NCI-H146 treated with DMSO at 0.1 percent for 48 hours (cell line): ENCODE results near the gene CERCAM.

Experiments used
- DNase-seq: peaks from one replicate; lab custom pipeline; 2025; ENCODE audit not compliant: unreplicated experiment; lab: John Stamatoyannopoulos, UW

CERCAM gene, protein sequence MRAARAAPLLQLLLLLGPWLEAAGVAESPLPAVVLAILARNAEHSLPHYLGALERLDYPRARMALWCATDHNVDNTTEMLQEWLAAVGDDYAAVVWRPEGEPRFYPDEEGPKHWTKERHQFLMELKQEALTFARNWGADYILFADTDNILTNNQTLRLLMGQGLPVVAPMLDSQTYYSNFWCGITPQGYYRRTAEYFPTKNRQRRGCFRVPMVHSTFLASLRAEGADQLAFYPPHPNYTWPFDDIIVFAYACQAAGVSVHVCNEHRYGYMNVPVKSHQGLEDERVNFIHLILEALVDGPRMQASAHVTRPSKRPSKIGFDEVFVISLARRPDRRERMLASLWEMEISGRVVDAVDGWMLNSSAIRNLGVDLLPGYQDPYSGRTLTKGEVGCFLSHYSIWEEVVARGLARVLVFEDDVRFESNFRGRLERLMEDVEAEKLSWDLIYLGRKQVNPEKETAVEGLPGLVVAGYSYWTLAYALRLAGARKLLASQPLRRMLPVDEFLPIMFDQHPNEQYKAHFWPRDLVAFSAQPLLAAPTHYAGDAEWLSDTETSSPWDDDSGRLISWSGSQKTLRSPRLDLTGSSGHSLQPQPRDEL

DNA sequence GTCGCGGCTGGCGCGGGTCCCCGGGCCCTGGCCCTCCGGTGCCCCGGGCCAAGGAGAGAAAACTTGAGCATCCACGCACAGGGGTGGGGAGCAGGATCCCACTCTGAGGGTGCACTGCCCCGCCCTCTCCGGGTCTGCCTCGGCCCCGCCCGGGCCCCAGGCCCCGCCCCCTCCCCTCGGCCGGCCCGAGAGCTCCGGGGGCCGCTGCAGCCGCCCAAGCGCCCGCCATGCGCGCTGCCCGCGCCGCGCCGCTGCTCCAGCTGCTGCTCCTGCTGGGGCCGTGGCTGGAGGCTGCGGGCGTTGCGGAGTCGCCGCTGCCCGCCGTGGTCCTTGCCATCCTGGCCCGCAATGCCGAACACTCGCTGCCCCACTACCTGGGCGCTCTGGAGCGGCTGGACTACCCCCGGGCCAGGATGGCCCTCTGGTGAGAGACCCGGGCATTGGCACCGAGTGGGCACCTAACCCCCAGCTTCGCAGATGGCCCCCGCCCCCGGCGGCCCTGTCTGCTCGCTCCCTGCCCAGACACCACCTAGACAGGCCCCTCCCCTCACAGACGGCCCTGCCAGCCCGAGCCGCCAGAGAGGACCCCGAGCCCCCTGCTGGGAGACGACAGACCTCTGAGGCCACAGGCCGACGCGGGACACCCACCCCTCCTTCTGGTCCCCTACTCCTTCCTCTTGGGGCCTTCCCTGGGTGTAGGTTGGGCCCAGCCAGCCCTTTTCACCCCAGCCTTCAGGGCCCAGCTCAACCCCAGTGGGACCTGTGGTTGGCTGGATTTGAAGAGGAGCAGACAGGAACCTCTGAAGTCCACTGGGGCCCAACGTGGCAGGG, at the start of gene CERCAM:
TSS of gene CERCAM (plus strand) at position 207 of the 831 bp plus-strand sequence. CDS start at position 228, 21 bp downstream.
- DNase-seq = no peak

DNA sequence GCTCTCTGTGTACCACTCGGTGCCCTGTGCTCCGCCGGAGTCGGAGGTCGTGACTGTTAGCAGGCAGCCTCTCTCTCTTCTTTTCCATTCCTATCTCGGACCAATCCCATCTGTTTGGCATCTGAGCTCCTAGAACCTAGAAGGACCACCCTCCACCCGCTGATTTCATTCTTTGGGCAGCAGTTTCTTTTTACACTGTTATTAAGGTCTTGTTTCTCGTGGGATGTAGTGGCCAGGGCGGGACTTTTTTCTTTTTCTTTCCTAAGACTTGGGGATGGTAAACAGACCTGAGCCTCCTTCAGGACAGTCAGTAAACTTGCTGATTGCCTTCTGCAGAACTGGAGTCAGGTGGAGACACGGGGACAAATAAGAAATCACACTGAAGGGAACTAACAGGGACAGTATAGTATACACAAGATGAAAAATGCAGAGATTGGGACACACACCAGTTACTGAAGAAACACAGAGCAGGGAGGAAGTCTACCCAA, 49.0 kb upstream of the CERCAM start:
- no peak for DNase-seq

DNA sequence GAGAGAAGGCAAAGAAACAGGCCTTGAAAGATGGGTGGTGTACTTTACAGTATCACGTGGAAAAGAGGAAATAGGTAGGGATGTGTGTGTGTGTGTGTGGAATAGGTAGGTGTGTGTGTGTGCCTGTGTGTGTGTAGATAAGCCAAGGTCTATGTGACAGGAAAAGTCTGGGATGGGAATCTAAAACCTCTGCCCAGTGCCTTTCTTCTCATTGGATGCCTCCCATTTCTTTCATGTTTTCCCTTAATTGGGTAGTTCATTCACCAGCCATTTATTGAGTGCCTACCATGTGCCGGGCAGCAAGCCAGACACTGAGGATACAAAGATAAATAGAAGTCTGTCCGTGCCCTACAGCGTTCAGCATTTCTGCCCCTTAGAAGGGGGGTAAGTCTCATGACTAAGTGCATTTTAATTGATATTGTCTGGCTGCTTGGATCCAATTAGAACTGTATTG, 48.4 kb upstream of the CERCAM start:
- no peak for DNase-seq

DNA sequence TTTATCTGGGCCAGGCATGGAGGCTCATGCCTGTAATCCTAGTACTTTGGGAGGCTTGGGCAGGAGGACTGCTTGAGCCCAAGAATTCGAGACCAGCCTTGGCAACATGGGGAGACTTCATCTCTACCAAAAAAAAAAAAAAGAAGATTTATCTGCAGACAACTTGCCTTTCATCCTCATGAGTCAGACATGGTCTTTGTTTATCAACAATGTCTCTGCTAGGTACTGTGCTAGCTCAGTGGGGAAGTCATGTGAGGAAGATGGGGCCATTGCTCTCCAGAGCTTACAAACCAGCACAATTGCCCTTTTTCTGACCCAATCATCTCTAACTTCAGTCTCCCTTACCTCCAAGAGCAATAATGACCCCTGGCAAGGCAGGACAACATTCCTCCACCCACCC, 47.9 kb upstream of the CERCAM start:
- DNase-seq = no peak

DNA sequence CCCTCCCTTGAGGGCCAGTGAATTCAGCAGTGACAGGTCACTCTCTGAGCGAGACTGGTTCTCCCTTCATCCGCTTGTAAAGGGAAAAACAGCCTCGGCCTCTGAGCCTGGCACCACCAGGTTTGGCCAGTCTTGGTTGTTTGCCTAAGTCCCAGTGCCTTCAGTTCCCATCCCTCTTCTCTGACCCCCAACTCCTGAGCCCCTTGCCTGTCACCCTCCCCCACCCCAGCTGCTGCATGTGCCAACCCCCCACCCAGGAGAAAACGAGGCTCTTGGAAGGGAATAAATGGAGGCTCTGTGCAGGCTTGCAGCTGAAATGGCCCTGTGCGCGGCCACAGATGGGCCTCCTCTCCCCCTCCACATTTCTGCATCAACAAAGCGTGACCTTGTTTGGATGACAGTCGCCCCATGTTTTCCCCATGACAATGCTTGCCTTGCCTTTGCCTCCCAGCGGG, 46.4 kb upstream of the CERCAM start:
- no peak for DNase-seq

DNA sequence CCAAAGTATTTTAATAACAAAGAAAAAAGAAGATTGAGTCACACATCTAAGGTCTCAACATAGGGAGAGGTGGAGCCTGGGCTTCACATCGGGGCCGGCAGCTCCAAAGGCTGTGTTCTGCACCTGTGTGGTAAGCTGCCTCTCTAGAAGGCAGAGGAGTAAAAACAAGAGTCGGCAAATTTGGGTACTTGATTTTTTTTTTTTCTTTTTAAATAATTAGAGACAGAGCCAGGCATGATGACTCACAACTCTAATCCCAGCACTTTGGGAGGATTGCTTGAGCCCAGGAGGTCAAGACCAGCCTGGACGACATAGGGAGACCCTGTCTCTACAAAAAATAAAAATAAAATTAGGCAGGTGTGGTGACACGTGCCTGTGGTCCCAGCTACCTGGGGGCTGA, 44.8 kb upstream of the CERCAM start:
- no peak for DNase-seq

DNA sequence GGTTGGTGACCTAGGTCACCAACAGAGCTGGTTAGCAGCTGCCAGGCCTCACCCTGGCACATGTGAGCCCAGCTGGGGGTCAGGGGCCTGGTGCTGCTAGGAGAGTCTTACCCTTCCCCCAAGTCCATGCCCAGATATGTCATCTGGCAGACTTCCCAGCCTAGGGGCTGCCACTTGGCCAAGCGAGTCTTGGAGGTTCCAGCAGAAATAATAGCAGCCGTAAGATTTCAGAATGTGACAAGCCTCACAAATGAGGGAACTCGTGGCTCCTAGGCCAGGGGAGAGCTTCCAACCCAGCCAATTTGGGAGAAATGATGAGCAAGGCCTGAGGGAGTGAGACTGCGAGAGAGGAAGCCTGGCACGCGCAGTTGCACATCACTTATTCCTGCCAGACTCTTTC, 38.4 kb upstream of the CERCAM start:
- no peak for DNase-seq

DNA sequence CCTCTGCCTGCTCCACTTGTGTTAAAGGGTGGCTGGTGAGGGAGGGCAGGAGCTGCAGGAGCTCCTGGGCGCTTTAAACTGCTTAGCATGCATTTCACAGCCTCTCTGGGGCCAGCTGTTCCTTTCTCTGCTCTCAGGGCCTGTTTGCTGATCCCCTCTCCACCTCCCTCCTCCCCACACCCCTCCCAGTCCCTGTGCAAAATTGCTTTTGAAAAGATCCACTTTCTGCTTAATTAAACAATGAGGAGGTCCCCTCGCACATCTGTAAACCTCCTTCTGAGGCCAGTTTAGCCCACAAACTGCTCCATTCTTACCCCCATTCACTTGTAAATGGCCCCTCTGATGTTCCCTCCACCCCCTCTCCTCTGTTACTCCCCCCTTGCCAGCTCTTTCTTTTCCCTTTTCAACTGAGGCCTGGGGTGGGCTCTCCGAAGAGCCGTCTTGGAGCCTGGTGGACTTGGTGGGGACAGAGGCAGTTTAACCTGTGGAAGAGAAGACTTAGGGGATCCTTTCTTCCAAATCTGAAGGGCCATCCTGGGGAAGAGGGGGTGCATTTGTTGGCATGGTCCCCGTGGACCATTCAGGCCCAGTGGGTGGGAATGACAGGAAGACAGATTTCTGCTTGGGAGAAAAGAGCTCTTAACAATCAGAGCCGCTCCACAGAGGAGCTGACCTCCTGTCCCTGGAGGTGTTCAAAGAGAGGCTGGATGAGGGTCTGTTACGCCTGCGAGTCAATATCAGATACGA, 37.5 kb upstream of the CERCAM start:
- DNase-seq = no peak

DNA sequence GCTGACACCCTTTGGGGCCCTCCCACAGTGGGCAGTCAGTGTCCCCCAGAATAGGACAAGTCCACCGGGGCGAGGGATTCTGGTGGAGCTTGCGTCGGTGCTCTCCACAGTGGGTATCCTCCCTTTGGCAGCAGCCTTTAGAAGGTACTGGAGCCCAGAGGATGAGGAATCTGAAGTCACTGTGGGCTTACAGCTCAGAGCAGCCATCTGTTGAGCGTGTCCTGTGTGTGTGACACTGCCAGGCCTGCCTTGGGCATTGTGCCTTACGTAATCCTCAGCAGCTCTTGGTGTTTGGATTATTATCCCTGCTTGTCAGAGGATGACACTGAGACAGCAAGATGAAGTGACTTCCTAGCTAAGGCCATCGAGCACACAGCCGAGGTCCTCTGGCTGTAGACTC, 36.9 kb upstream of the CERCAM start:
- DNase-seq = no peak

DNA sequence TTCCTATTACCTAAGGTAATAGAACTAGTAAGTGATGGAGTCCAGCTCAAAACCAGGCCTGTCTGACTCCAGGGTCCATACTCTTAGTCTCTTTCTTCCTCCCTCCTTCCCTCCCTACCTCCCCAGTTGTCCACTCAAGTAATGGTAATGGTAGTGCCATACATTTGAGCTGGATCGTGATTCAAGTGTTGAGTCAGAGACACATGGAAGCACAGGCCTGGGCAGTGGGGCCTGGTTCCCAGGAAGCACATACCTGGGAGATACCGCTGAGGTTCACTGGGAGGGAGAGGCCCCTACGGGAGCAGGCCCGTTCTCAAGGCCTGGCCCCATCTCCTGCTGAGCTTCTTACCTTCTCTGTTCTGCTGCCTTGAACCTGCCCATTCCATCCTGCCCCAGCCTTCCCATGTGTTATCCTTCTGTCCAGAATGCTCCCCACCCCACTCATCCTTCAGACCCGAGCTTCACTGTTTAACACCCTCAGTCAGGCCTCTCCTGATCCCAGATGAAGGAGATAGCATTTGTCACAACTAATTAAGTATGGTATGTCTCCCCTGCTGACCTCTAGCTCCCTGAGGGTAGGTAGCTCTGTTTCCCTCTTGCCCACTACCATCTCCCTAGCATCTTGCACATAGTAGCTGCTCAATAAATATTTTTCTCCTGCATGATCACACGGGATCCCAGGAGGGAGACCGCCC, 35.7 kb upstream of the CERCAM start:
- no peak for DNase-seq

DNA sequence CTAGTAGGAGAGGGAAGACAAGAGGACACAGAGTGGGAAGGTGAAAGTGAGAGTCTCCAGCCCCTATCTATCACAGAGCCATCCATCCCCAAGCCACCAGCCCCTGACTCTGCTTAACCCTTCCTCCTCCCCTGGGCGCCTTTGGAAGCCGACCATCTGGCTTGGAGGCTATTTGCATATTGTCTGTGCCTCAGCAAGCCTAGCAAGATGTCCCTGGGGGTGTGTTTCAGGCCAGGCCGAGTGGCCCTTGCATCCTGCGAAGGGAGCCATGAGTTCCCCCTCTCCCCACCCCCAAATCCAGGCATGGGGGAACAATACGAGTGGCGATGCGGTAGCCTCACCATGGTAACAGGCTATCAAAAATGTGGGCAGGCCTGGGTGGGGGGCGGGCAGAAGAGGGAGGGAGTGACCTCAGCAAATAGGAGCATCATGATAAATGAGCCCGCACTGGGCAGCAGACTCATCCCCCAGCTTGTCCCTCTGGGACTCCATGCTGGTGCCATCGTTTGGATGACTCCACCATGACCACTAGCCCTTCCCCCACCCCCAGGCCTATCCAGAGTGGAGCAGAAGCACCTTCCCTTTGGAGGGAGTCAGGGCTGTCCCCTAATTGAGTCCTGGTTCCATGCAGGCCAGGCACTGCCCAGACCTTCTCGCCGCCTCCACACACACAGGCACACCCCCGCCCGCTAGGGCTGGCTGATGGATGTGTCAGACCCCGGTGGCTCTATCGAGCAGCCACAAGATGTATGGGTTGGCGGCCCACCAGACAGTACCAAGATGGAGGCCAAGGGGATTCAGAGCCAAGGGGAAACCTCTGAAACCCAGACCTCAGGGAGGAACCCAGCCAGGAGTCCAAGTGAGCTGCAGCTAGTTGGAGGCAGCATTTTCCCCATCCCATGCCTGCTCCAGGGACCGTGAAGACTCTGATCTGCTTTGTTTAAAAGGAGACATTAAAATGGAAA, 34.9 kb upstream of the CERCAM start:
- no peak for DNase-seq

DNA sequence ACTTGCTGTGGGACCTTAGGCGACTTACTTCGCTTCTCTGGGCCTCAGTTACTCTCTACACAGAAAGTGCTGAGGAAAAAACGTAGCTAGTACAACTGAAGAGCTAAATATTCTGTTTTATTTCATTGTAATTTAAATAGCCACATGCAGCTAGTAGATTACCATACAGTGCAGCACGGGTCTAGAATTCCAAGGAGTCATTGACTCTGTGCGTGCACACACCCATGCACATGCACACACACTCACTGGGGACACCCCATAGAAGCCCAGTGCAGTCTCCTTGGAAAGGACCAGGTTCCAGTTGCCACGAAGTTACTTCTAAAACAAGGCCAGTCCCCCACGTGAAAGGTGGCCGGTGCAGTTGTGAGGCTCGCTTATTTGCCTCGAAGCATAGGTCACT, 32.5 kb upstream of the CERCAM start:
- no peak for DNase-seq

DNA sequence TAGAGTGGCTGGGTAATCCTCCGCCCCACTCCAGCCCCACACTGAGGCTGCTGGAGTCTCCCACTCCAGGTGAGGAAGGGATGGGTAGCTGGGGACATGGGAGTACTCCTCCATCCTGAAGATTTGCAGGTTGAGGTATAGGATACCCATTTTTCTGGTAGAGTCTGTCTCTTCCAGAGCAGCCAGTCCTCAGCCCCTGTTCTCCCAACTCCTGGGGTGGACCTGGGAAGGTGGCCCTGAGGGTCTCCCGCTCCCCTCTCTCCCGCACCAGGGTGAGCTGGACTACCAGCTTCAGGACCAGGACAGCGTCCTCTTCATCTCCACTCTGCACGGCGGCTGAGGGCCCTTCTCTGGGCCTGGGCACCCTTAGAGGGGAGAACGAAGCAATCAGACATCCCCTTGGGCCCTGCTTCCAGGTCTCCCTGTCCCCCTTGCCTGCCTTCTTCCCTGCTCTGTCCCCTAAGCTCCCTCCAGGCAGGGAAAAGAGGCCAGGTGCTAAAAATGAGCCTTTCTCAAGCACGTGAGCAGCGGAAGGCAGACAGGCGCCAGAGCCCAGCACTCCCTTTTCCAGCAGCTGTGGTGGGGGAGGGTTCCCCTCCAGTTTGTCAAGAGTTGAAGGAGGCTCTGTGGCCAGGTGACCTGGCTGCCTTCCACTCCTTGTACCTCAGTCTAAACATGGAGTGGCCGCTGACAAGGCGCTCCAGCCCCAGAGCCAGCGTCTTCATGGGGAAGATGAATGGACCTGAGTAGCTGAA, 31.1 kb upstream of the CERCAM start:
- DNase-seq = no peak

DNA sequence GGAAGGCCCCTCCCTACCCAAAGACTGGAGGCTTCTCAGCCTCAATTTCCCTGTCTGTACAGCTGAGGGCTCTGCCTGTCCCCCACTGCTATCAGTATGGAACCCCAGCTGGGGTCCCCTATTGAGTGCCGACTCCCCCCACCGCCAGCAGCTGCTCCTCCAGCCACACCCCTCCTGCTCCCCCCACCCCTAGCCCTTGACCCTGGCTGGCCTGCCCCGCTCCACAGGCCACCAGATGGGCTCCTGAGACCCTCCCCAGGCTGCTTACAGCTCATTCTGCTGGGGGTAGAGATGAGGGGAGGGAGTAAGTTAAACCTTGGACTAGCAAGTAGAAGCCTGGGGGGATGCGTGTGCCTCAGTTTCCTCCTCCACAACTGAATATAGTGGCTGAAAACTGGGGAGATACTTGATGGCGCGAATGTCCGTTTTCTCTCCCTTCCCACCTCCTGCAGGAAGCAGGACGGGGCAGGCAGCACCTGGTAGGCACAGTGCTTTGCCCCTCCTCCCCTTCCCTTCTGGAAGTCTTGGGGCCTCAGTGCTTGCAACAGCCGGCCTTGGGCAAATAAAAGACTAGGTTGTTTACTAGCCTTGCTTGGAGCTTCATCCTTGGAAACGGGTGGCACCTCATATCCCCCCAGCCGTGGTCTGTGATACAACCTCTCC, 30.4 kb upstream of the CERCAM start:
- no peak for DNase-seq

DNA sequence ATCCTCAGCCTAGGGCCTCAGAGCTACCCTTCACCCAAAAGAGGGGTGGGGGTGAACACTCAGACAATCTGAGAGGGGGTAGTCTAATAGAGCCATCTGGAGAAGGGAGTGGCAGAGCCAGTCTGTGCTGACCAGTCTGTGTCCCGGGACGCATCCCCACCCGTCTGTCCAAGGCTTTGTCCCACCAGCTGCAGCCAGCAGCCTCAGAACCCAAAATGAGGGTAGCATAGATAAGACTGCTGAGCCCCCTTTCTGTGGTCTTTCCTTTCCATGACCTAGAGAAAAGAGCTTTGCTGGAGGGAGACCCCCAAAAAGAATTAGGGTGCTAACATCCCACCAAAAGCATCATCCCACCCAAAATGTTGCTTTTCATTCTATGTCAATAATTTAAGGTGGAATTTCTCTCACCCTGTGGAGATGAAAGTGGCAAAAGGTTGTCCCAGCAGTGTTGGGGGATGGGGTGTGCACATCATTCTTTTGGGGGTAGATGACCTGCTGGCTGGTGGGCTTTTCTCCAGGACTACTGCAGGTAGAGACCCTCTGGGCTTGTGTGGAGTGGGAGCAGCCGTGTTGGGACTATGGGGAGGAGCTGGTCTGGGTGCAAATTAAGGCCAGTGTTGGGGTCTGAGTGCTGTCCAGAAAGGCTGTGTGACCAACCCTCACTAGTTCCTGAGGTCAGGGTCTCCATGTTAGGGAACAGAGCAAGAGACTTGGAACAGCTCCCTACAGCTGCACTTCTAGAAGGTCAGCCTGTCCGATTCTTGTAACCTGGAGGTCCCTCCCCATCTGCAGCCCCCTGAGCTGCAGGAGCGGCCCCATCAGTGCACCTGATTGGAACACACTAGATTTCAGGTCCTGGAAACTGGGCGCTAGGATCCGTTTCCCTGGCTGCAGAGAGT, 29.6 kb upstream of the CERCAM start:
- DNase-seq = no peak

DNA sequence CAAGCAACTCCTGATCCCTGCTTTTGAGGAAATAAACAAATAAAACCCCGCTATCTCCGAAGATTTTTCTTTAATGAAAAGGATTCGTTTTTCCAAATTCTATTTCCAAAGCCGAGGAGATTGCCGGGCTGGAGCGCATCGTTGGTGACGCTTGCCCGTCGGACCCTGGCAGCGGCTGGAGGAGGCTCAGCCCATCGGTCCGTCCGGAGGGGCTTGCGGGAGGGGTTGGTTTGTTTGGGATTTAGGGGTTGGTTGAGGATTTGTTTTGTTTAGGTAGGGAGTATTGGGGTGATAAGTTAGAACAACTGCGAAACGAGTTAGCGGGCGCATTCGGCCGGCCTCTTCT, 28.7 kb upstream of the CERCAM start:
- no peak for DNase-seq
